Activated CD4-positive, alpha-beta T cell treated with anti-CD3 and anti-CD28 coated beads for 4 hours (primary cell): Measurements from ENCODE around the gene ERI3.

ENCODE experiments used
- DNase-seq, 2 donors: peaks; one replicate each; pipeline ENCODE4 v3.0.0-alpha.2; 2020

Gene ERI3

GRCh38 chr1:44314452-44314851 is 40.6 kb downstream of the ERI3 start:
- DNase-seq = no peak

DNA sequence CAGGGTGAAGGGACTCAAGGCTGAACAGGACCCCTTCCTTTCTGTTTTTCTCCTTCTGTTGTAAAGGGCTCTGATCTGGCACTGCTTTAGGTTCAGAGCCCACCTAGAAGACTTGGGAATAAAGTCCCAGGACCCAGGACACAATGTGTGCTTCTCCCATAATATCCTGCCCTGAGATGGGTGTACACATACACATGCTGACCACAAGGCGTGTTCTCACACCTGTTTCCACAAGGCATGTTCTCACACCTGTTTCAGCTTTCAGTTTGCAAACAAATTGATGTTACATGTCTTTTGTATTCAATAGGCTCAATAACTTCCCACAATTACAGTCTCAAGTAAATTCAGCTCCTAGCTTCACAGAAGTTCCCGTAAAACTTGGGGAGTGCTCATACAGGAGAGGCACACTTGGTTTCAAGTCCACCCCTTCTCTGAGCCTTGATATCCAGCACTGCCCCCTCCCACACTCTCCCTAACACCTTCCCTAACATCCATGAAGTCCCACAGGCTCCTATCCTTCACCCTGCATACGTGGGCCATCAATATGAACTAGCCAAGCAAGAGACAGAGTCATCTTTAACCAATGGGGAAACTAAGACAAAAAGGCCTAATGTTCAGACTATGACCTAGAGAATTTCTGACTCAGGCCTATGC is 41.7 kb downstream of the ERI3 start:
- no peak for DNase-seq

- no peak for DNase-seq
Observed at GRCh38 chr1:44312399-44313196, 42.5 kb downstream of the ERI3 start.

GRCh38 chr1:44310006-44310405 is 45.1 kb downstream of the ERI3 start:
- DNase-seq = no peak

DNA sequence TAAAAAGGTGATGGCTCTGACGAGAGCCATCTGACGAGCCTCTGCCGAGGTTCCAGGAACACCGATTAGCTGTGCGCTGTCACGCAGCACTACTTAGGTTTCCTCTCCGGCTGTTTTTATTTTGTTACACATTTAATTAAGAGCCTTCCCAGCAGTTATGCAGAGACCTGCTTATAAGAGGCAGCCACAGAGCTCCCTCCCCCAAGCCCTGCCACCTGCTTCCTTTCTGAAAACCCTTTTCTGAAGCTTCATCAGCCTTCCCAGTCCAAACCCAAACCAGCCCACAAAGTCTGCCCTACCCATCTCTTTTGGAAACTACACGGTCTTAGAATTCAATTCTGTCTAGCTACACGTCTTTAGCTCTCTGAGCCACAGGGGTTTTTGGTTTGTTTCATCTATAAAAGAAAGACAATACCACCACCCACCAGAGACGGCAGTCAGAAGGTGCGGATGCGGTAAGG is 49.1 kb downstream of the ERI3 start:
- DNase-seq = no peak

GRCh38 chr1:44303532-44303931 is 51.5 kb downstream of the ERI3 start:
- no peak for DNase-seq

GRCh38 chr1:44302541-44302940 is 52.5 kb downstream of the ERI3 start:
- no peak for DNase-seq

DNA sequence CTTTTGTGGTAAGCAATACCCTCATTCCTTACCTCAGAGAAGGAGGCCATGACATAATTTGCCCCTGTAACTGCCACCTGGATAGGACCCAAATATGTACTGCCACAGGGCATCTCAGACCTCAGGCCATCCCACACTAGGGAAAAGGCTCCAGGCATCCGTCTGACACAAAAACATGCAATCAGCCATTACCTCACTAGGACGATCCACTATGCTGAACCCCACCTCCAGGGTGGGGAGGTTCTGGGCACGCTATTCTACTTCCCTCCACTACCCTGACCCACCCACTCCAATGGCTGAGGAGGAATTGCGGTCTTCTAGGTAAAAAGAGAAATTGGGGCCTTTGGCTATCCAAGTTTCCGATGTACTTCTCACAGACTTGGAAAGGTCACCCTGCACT is 53.6 kb downstream of the ERI3 start:
- no peak for DNase-seq

DNA sequence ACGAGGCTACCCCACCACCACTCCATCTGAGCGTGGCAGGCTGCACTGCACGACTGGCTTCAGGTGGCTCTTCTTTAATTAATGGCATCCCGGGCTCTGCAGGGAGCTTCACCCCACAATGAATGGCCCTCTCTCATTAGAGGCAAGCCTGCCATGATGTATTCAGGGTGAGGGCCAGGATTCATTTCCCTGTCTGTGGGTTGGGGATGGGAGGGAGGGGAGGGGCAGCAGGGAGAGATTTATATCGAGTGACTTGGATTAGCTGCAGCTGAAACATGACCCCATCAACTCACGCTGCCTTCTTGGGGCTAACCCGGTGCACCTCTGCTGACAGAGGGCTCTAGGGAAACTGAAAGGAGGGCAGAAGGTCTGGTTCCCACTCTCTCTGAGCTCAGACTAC is 54.2 kb downstream of the ERI3 start:
- DNase-seq = no peak

DNA sequence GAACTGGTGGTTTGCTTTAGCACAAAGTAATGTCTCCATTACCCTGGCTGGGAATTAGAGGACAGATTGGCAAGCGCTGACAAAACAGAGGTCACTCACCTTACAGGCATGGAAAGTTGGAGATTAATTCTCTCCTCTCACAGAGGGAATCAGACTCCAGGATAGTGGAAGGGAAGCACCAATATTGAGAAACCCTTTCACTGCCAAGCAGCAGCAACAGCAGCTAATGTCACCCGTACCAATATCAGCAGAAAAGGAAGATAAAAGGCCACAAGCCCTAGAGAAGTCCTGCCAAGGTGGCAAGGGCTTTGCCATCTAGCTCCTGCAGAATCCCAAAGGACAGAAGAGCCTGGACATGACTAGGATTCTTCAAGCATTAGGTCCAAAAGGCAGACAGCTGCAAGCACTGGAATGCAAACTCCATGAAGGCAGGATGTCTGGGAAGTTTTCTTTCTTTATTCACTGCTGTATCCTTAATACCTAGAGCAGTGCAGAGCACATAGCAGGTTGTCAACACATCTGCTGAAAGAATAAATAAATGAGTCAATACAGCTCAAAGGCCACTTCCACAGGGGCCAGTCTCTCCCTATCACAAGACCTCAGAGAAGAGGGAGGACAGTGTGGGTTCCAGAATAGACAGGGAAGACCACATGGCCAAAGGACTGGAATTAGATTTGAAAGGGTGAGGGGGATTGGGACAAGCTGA is 57.2 kb downstream of the ERI3 start:
- DNase-seq = no peak

- no peak for DNase-seq
Observed at GRCh38 chr1:44296806-44297205, 58.3 kb downstream of the ERI3 start.

- no peak for DNase-seq
Observed at GRCh38 chr1:44296086-44296485, 59.0 kb downstream of the ERI3 start.

- DNase-seq = no peak
Observed at GRCh38 chr1:44294588-44295007, 60.5 kb downstream of the ERI3 start.

- DNase-seq = no peak
Observed at GRCh38 chr1:44293761-44294315, 61.2 kb downstream of the ERI3 start.

- no peak for DNase-seq
Observed at GRCh38 chr1:44292651-44293050, 62.4 kb downstream of the ERI3 start.

- no peak for DNase-seq
Observed at GRCh38 chr1:44290250-44291094, 64.6 kb downstream of the ERI3 start.

DNA sequence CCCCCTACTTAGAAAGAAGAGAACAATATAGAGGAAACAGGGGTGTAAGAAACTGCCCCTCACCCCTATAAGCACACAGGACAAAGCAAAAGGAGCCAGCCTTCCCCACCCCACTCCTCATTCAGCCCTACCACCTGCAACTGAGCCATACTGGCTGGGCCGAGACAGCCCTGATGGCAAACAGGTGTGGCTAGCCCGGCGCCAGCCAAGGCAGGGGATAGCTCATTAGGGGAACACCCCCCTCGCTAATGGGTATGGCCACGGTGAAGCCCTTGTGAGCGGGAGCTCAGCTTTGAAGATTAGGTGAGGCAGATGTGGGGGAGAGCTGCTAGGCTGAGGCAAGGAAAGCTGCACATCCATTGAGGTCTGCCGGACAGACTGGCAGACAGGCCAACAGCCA is 65.5 kb downstream of the ERI3 start:
- no peak for DNase-seq

DNA sequence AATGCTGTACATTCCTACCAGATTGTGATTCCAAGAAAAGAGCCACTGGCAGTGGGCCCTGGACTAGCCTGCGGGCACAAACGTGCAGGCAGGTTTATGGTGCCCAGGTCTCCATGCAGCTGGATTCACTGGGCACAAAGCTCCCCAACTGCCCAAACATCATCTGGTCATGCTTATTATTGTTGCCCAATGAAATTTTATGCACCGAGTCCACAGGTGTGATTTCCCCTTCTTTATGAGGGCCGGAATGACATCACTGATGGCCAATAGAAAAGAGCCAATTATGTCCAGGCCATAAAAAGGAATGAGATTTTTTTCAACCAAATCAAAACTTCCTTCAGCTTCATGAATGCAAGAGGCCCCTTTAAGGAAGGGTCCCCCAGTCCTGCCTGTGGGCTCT is 66.2 kb downstream of the ERI3 start:
- DNase-seq = no peak

DNA sequence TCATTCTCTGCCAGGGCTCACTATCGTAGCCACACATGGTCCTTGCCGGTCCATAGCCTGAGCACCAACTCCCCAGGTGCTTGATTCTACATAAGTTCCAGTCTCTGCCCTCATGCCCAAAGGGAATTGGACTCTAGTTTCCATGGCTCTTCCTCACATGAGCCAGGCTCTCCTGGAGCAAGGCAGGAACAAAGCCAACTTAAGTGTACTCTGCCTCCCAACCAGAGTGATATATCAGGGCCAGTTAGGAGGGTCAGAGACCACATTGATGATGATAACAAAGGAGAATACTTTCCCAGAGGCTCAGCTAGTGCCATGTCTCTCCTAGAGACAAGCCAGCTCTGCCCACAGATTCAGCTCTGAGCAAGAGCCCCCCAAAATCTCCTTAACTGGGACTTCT is 70.9 kb downstream of the ERI3 start:
- DNase-seq = no peak

DNA sequence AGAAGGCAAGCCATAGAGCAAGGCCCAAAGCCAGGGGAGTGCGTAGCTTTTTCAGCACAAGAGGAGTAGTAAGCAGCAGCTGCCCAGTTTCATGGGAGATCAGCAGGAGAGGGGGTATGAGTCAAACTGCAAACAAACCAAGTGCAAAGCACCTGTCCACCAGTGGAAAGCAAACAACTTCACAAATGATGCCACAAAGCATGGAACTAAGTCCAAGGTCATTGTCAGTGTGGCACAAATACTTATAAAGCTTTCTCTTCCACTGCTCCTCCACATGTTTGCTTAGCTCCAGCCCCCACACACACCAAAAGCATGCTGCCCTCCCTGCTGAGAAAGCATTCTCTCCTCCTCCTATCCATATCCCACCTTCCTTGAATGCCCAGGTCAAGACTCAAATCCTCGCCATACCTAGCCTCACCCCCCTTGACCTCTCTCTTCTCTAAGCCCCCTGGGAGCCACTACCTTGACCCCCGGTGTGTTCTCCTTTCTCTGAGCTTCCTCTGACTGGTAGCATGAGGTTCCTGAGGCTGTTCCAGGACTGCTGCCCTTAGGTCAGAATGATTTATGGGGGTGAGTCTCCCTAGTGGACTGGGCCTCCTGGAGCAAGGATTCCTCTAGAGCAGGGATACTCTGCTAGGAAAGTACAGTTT is 71.4 kb downstream of the ERI3 start:
- no peak for DNase-seq

DNA sequence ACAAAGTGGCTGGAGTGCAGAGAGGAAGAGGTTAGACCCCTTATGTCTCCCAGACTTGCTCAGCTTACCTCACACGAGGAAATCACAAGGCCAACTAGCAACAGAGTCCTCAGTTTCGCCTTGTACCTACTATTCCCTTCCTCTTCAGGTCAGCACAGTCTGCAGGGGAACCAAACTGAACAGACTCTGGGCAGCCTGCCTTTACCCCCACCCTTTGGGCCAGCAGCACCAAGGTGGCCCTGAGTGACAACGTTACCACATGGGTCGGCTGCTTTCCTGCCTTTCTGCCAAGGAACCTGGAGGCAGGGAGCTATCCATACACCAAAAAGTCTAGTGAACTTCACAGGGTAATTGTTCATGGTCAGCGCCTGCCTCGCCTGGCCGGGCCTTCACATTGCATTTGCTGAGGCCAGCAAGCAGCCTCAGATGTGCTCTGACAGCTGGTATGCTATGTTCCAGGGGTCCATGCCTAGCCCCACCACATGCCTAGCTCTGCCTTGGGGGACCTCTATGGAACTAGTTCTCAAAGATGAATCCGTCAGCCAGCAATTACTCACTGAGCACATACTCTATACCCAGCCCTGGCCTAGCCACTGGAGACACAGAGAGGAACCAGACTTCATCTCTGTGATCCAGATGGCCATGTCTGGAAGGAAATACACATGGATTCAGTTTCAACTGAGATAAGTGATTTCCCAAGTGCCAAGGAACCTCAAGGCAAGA is 72.2 kb downstream of the ERI3 start:
- no peak for DNase-seq
